Hepatocyte (in vitro differentiated cells): Measurements from ENCODE around the gene CD8A. TPM values are rescaled to one million over a fixed set of nuclear protein-coding genes. Genes with fewer than 3 reads are reported as not detected.
"Not testable (repeated sequence)": the region's sequence is repeated elsewhere in the genome, so short reads cannot be mapped to it uniquely, and the experiment has no call there.

Experiments used
- DNase-seq: peaks from one replicate; pipeline ENCODE4 v3.0.0-alpha.2; 2016; ENCODE audit warnings: low spot score
- H2AFZ ChIP-seq: fragments of 200-600 bp; sonication (generic); 2 replicates; pipeline ENCODE4 v1.6.0; 2016; ENCODE audit warnings: antibody characterized with exemption, mild to moderate bottlenecking
- H3K27ac ChIP-seq: fragments of 200-600 bp; sonication (generic); 2 replicates; pipeline ENCODE4 v1.5.1; 2016; ENCODE audit warnings: mild to moderate bottlenecking
- H3K27me3 ChIP-seq: fragments of 200-600 bp; sonication (generic); 2 replicates; pipeline ENCODE4 v1.6.1; 2016
- H3K36me3 ChIP-seq: fragments of 200-600 bp; sonication (generic); replicated peaks from 2 replicates; pipeline ENCODE4 v1.5.1; 2016; ENCODE audit warnings: low read depth; ENCODE audit not compliant: insufficient read depth
- H3K4me1 ChIP-seq: fragments of 200-600 bp; sonication (generic); 2 replicates; pipeline ENCODE4 v1.5.1; 2016; ENCODE audit warnings: mild to moderate bottlenecking, moderate library complexity; ENCODE audit not compliant: insufficient read depth
- H3K4me2 ChIP-seq: fragments of 200-600 bp; sonication (generic); 2 replicates; pipeline ENCODE4 v1.6.0; 2016
- H3K4me3 ChIP-seq: fragments of 200-600 bp; sonication (generic); 2 replicates; pipeline ENCODE4 v1.5.1; 2016; ENCODE audit warnings: mild to moderate bottlenecking
- H3K79me2 ChIP-seq: fragments of 200-600 bp; sonication (generic); 2 replicates; pipeline ENCODE4 v1.6.0; 2017; ENCODE audit warnings: mild to moderate bottlenecking
- H3K9me2 ChIP-seq: fragments of 200-600 bp; sonication (generic); replicated peaks from 2 replicates; pipeline ENCODE4 v1.6.0; 2017; ENCODE audit warnings: mild to moderate bottlenecking; ENCODE audit not compliant: insufficient read depth
- H3K9me3 ChIP-seq: fragments of 200-600 bp; sonication (generic); 2 replicates; pipeline ENCODE4 v1.5.1; 2016; ENCODE audit warnings: low read depth, mild to moderate bottlenecking
- H4K20me1 ChIP-seq: fragments of 200-600 bp; sonication (generic); 2 replicates; pipeline ENCODE4 v1.6.0; 2016; ENCODE audit warnings: mild to moderate bottlenecking; ENCODE audit not compliant: insufficient read depth, poor library complexity, severe bottlenecking
- CTCF ChIP-seq: fragments of 200-600 bp; sonication (generic); IDR thresholded peaks from 2 replicates; pipeline ENCODE4 v1.5.1; 2016; ENCODE audit warnings: antibody characterized with exemption, mild to moderate bottlenecking; ENCODE audit not compliant: poor library complexity
- EZH2 ChIP-seq: fragments of 200-600 bp; sonication (generic); IDR thresholded peaks from 2 replicates; pipeline ENCODE4 v1.6.1; 2016; ENCODE audit warnings: antibody characterized with exemption, mild to moderate bottlenecking, borderline replicate concordance
- EZH2phosphoT487 ChIP-seq: fragments of 200-600 bp; sonication (generic); IDR thresholded peaks from one replicate; pipeline ENCODE4 v1.6.1; 2018; ENCODE audit warnings: antibody characterized with exemption, mild to moderate bottlenecking, low read depth, moderate library complexity; ENCODE audit not compliant: unreplicated experiment, severe bottlenecking
- WGBS: methylation state at CpG from one replicate; pipeline ENCODE4 v1.1.6; 2016; ENCODE audit warnings: low lambda C conversion rate; ENCODE audit errors: missing lambda C conversion rate; 5-methylcytosine and 5-hydroxymethylcytosine counted together
- polyA plus RNA-seq: library from polyadenylated mRNA; unstranded; fragments of >200 nt; fragmentation: Nextera tagmentation; extraction: Ambion mirVana; gene quantifications from 2 replicates; pipeline ENCODE4 v1.2.1, GENCODE V29; 2016
- total RNA-seq: library from RNA; depleted of rRNA; stranded (reverse); fragments of >200 nt; gene quantifications from 2 replicates; pipeline ENCODE4 v1.2.3, GENCODE V29; 2014

The CD8A gene
- total and polyA plus RNA-seq, 2 experiments from 2014 or later, result 0.33 TPM; not detected in 1

DNA sequence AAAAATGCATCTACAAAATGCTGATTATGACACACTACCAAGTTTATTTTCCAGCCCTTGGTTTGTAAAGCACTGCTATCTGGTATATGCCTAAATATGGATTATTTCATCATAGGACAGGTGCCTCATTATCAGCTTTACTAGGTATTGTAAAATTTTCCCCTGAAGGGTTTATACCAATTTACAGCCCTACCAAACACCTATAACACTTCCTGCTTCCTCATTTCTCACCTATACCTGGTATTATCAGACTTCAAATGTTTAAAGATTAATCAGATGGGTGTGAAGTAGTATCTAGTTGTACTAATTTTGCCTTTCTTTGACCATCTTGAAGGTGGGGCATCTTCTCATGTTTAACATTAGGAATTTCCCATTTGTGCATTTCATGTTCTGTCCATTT is 43.8 kb downstream of the CD8A start:
- no peak overlapping the region for H3K27ac ChIP-seq
- peaks cover 6% of the 10 kb centered on the region for H3K9me3 ChIP-seq
- no peak overlapping the region for H2AFZ ChIP-seq
- no peaks in the 10 kb centered on the region for H3K4me1 ChIP-seq
- no peaks in the 10 kb centered on the region for H3K27me3 ChIP-seq
- H3K79me2 ChIP-seq, result peaks cover 91% of the 10 kb centered on the region
- DNase-seq, result no peak
- no peaks in the 10 kb centered on the region for H3K36me3 ChIP-seq
- H3K4me2 ChIP-seq, result no peak overlapping the region
- TF ChIP-seq EZH2phosphoT487 (no peak), EZH2 (no peak), CTCF (no peak)
- H3K4me3 ChIP-seq, result no peak overlapping the region
- peaks cover 37% of the 10 kb centered on the region for H4K20me1 ChIP-seq
- no peaks in the 10 kb centered on the region for H3K9me2 ChIP-seq

DNA sequence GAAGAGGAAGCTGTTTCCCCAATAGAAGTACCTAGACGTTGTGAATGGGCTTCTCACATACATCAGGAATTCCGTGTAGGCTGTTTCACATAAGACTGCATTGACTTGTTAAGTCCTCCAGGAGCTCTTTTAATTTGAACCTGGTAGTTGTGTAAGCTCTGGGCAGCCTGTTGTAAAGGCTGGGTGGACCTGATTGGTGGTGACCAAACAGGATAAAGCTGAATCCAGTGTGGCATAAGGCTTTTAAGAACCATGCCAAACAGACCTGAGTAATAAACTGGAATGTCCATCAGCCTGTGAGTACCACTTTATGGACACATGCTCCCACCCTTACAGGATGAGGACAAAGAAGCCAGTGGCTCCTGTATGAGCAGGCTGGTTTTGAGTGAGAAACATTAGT is 46.6 kb downstream of the CD8A start:
- H2AFZ ChIP-seq, result no peak overlapping the region
- H3K79me2 ChIP-seq, result peaks cover 63% of the 10 kb centered on the region
- no peaks in the 10 kb centered on the region for H3K27me3 ChIP-seq
- H4K20me1 ChIP-seq, result peaks cover 37% of the 10 kb centered on the region
- H3K9me2 ChIP-seq, result no peaks in the 10 kb centered on the region
- no peaks in the 10 kb centered on the region for H3K36me3 ChIP-seq
- H3K27ac ChIP-seq, result no peak overlapping the region
- no peak overlapping the region for H3K4me2 ChIP-seq
- no peak overlapping the region for H3K4me3 ChIP-seq
- no peaks in the 10 kb centered on the region for H3K4me1 ChIP-seq
- TF ChIP-seq EZH2phosphoT487, result no peak
- no peak for TF ChIP-seq CTCF
- TF ChIP-seq EZH2, result no peak
- WGBS, result 82% methylated on average over 2 of the region's 2 CpGs
- H3K9me3 ChIP-seq, result no peaks in the 10 kb centered on the region
- no peak for DNase-seq

GRCh38 chr2:86741889-86742498 is 48.7 kb downstream of the CD8A start:
- not testable (repeated sequence) for H3K27me3 ChIP-seq, H2AFZ ChIP-seq
- no CpG with 5 or more reads among the region's 4 CpGs for WGBS

DNA sequence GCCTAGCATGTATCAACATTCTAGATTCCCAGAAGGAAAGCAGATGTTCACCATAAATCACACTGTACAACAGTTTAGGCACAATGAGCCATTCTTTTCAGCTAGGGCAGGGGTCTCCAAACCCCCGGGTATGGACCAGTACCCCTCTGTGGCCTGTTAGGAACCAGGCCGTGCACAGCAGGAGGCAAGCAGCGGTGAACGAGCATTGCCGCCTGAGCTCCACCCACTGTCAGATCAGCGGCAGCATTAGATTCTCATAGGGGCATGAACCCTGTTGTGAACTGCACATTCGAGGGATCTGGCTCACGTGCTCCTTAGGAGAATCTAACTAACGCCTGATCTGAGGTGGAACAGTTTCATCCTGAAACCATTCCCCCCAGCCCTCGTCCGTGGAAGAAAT is 50.8 kb downstream of the CD8A start:
- H3K4me3 ChIP-seq, H3K27me3 ChIP-seq, H3K4me2 ChIP-seq, H2AFZ ChIP-seq, H3K9me3 ChIP-seq, H4K20me1 ChIP-seq, H3K36me3 ChIP-seq, H3K4me1 ChIP-seq, H3K27ac ChIP-seq, H3K9me2 ChIP-seq, DNase-seq: not testable (repeated sequence)
- WGBS, result no CpG with 5 or more reads among the region's 11 CpGs
- peaks cover 21% of the 10 kb centered on the region for H3K79me2 ChIP-seq

More at GRCh38 chr2:86741889-86742498, 48.7 kb downstream of the CD8A start:
- H3K4me3 ChIP-seq, H3K9me2 ChIP-seq, H3K36me3 ChIP-seq, H3K4me1 ChIP-seq, H3K27ac ChIP-seq, H3K9me3 ChIP-seq, DNase-seq, H3K4me2 ChIP-seq: not testable (repeated sequence)
- peaks cover 42% of the 10 kb centered on the region for H3K79me2 ChIP-seq
- peaks cover 27% of the 10 kb centered on the region for H4K20me1 ChIP-seq

GRCh38 chr2:86739485-86739884 is 51.2 kb downstream of the CD8A start:
- not testable (repeated sequence) for H3K27ac ChIP-seq, H3K4me2 ChIP-seq, H3K4me3 ChIP-seq, H3K9me2 ChIP-seq, H2AFZ ChIP-seq, H3K27me3 ChIP-seq, H3K36me3 ChIP-seq, H4K20me1 ChIP-seq, H3K9me3 ChIP-seq, H3K4me1 ChIP-seq, DNase-seq
- peaks cover 17% of the 10 kb centered on the region for H3K79me2 ChIP-seq

DNA sequence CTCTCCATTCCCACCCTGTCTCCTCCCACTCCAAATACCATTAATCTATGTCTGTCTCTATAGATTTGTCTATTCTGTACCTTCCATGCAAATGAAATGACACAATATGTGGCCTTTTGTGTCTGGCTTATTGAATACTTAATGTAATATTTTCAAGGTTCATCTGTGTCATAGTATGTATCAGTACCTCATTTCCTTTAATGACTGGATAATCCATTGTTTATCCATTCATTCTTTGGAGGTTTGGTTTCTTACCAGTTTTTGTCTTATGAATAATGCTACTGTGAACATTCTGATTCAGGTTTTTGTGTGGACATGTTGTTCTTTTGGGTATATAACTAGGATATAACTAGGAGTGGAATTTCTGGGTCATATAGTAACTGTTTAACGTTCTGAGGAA is 55.8 kb downstream of the CD8A start:
- H3K27ac ChIP-seq, H3K9me2 ChIP-seq, H3K27me3 ChIP-seq, H3K9me3 ChIP-seq, DNase-seq, H3K36me3 ChIP-seq, H4K20me1 ChIP-seq, H3K4me3 ChIP-seq, H3K4me1 ChIP-seq, H2AFZ ChIP-seq, H3K79me2 ChIP-seq, H3K4me2 ChIP-seq: not testable (repeated sequence)
- no CpG with 5 or more reads among the region's 1 CpG for WGBS
